HepG2 (cell line): Measurements from ENCODE around the gene HS2ST1. TPM values are rescaled to one million over a fixed set of nuclear protein-coding genes. Genes with fewer than 3 reads are reported as not detected.

Experiments
- ATAC-seq: fragments of 200-7000 bp; cut with Tn5 transposase; 3 replicates; pipeline ENCODE4 v1.9.1; 2020; ENCODE audit warnings: mild to moderate bottlenecking, moderate library complexity
- BruUV-seq: library from RNA; stranded (reverse); fragments of 400-500 nt; replicated peaks from 2 replicates; lab custom pipeline; 2021; lab: Mats Ljungman, UMichigan
- CTCF ChIA-PET: fragments of 300-600 bp; formaldehyde crosslinking; extraction: SDS; loops from one replicate; lab custom pipeline; 2021; ENCODE audit warnings: low total read pairs, inconsistent platforms, low intra/inter-chr PET ratio; lab: Yijun Ruan, JAX
- POLR2A ChIA-PET: fragments of 350-600 bp; sonication (Branson Sonifier 250); formaldehyde crosslinking; loops from one replicate; lab custom pipeline; 2020; ENCODE audit warnings: antibody characterized with exemption, inconsistent platforms; lab: Yijun Ruan, JAX
- DNase-seq: peaks from one replicate; pipeline ENCODE4 v3.0.0-alpha.2; 2015; ENCODE audit warnings: low spot score
- FAIRE-seq: peaks from 3 replicates; lab custom pipeline; 2011; peaks lifted over from hg19 to GRCh38; lab: Jason Lieb, UNC
- H2AFZ ChIP-seq: one replicate; pipeline ENCODE4 v1.6.1; 2011; ENCODE audit warnings: low read length, inconsistent platforms
- H3K27ac ChIP-seq: fragments of 300-600 bp; 3 replicates; pipeline ENCODE4 v1.8.0; 2011; ENCODE audit warnings: mixed run types, mild to moderate bottlenecking, mixed read lengths, low read length, inconsistent platforms; ENCODE audit not compliant: insufficient read depth; ENCODE audit errors: extremely low read length
- H3K27me3 ChIP-seq, 2 experiments: fragments of 200-600 bp in 1 of 2; 2 replicates in 1 of 2; 3 replicates in 1 of 2; pipeline versions ENCODE4 v1.6.0 to v1.8.0; 2011; ENCODE audit warnings: low read length in 2 of 2, mild to moderate bottlenecking in 2 of 2, moderate library complexity in 2 of 2, inconsistent platforms in 1 of 2; ENCODE audit not compliant: insufficient read depth in 2 of 2, control insufficient read depth in 1 of 2
- H3K36me3 ChIP-seq, 2 experiments: fragments of 200-600 bp in 1 of 2; replicated peaks in 1 of 2; 2 replicates in 1 of 2; 3 replicates in 1 of 2; pipeline versions ENCODE4 v1.5.1 to v1.8.0; 2011; ENCODE audit warnings: low read length in 2 of 2, inconsistent platforms in 1 of 2; ENCODE audit not compliant: insufficient read depth in 2 of 2, control insufficient read depth in 1 of 2
- H3K4me1 ChIP-seq: 2 replicates; pipeline ENCODE4 v1.5.1; 2012; ENCODE audit warnings: low read length, inconsistent platforms; ENCODE audit not compliant: insufficient read depth
- H3K4me2 ChIP-seq: 2 replicates; pipeline ENCODE4 v1.6.0; 2011; ENCODE audit warnings: low read depth, low read length, inconsistent platforms
- H3K4me3 ChIP-seq, 3 experiments: fragments of 200-600 bp in 1 of 3; sonication (generic), shearing (Covaris generic) in 1 of 3; replicated peaks in 1 of 3; 2 replicates each; pipeline ENCODE4 v1.5.1; 2011 to 2016; ENCODE audit warnings: low read length in 3 of 3, inconsistent platforms in 2 of 3, low read depth in 2 of 3, mild to moderate bottlenecking in 2 of 3, control low read depth in 1 of 3, mixed read lengths in 1 of 3; ENCODE audit not compliant: insufficient read depth in 1 of 3
- H3K79me2 ChIP-seq: one replicate; pipeline ENCODE4 v1.6.1; 2011; ENCODE audit warnings: low read length, inconsistent platforms; ENCODE audit not compliant: insufficient read depth
- H3K9ac ChIP-seq: 2 replicates; pipeline ENCODE4 v1.6.0; 2011; ENCODE audit warnings: mild to moderate bottlenecking, low read depth, low read length, inconsistent platforms; ENCODE audit not compliant: insufficient read depth
- H3K9me3 ChIP-seq: 2 replicates; pipeline ENCODE4 v1.5.1; 2012; ENCODE audit warnings: mild to moderate bottlenecking, low read length
- H4K20me1 ChIP-seq: 2 replicates; pipeline ENCODE4 v1.6.0; 2011; ENCODE audit warnings: inconsistent platforms, mild to moderate bottlenecking, low read length, moderate library complexity; ENCODE audit not compliant: insufficient read depth
- ATAD3A ChIP-seq: sonication (generic); formaldehyde crosslinking; IDR thresholded peaks from 2 replicates; pipeline ENCODE4 v1.4.0; 2020; ENCODE audit warnings: missing genetic modification reagents
- ESRRA ChIP-seq: sonication (generic); formaldehyde crosslinking; IDR thresholded peaks from 2 replicates; pipeline ENCODE4 v1.5.1; 2020; ENCODE audit warnings: mild to moderate bottlenecking, low read depth, missing genetic modification reagents
- HNRNPK ChIP-seq: fragments of 200-400 bp; formaldehyde crosslinking; IDR thresholded peaks from 2 replicates; pipeline ENCODE4 v1.6.1; 2018; ENCODE audit warnings: low read length, low read depth, moderate library complexity, mild to moderate bottlenecking; ENCODE audit not compliant: poor library complexity, severe bottlenecking
- HOXD1 ChIP-seq: sonication (generic); formaldehyde crosslinking; IDR thresholded peaks from 2 replicates; pipeline ENCODE4 v1.5.0; 2020; ENCODE audit warnings: missing genetic modification reagents
- RAD21 ChIP-seq: fragments of 450-650 bp; formaldehyde crosslinking; IDR thresholded peaks from 2 replicates; pipeline ENCODE4 v1.5.0; 2020; ENCODE audit warnings: mild to moderate bottlenecking
- ZFP1 ChIP-seq: IDR thresholded peaks from 2 replicates; pipeline ENCODE4 v1.6.1; 2016
- ZFY ChIP-seq: sonication (generic); formaldehyde crosslinking; IDR thresholded peaks from 2 replicates; pipeline ENCODE4 v1.4.0; 2020; ENCODE audit warnings: missing genetic modification reagents
- ZKSCAN5 ChIP-seq: sonication (generic); formaldehyde crosslinking; IDR thresholded peaks from 2 replicates; pipeline ENCODE4 v1.5.1; 2020; ENCODE audit warnings: mild to moderate bottlenecking, missing genetic modification reagents
- ZNF24 ChIP-seq: fragments of 450-650 bp; IDR thresholded peaks from 2 replicates; pipeline ENCODE4 v1.6.1; 2017; ENCODE audit warnings: antibody characterized with exemption, mild to moderate bottlenecking
- whole genome bisulfite sequencing: methylation state at CpG from one replicate; pipeline ENCODE4 v1.1.6; 2017; ENCODE audit warnings: low lambda C conversion rate; 5-methylcytosine and 5-hydroxymethylcytosine counted together
- in situ Hi-C: cut with HindIII; loops from 2 replicates; pipeline ENCODE4 v1.10.0; 2017; ENCODE audit warnings: low pct_unique_long_range_greater_than_20kb; ENCODE audit not compliant: extremely low pct_ligation_motif_present
- intact Hi-C: fragments of 100-400 bp; cut with micrococcal nuclease; formaldehyde crosslinking; loops from one replicate; pipeline ENCODE4 v1.10.0; 2022; ENCODE audit not compliant: unreplicated experiment
- polyA plus RNA-seq, 8 experiments: library from polyadenylated mRNA; depleted of rRNA in 3 of 8; stranded (reverse) in 7 of 8; unstranded in 1 of 8; fragments of >200 nt; fragmentation: Illumina TruSeq in 4 of 8; extraction: Trizol in 4 of 8; gene quantifications; 2 replicates each; pipeline versions ENCODE4 v1.2.1 to v1.2.3, GENCODE V29; 2011 to 2016; ENCODE audit warnings: low read depth in 4 of 8, missing spikeins in 1 of 8, mixed read lengths in 1 of 8; ENCODE audit not compliant: insufficient read depth in 1 of 8
- total RNA-seq, 5 experiments: library from RNA; depleted of rRNA; stranded (reverse); fragments of >200 nt; fragmentation: Illumina TruSeq; extraction: Trizol; gene quantifications; 2 replicates each; pipeline ENCODE4 v1.2.3, GENCODE V29; 2016; ENCODE audit warnings: low read depth in 1 of 5
- TF ChIP-seq, protein P1 (sequence below): sonication (generic); formaldehyde crosslinking; IDR thresholded peaks from 2 replicates; pipeline ENCODE4 v1.4.0; 2020; ENCODE audit warnings: mild to moderate bottlenecking, missing genetic modification reagents, borderline replicate concordance
- TF ChIP-seq, protein P2 (sequence below): sonication (generic); formaldehyde crosslinking; IDR thresholded peaks from 2 replicates; pipeline ENCODE4 v1.9.0; 2022; ENCODE audit warnings: missing genetic modification reagents, mild to moderate bottlenecking, borderline replicate concordance

HS2ST1 gene
- total and polyA plus RNA-seq, 2 of the 13 experiments (the other 11 are each of a cell fraction or from before 2014, with no cell fraction given): 22.1 to 58.7 TPM

DNA sequence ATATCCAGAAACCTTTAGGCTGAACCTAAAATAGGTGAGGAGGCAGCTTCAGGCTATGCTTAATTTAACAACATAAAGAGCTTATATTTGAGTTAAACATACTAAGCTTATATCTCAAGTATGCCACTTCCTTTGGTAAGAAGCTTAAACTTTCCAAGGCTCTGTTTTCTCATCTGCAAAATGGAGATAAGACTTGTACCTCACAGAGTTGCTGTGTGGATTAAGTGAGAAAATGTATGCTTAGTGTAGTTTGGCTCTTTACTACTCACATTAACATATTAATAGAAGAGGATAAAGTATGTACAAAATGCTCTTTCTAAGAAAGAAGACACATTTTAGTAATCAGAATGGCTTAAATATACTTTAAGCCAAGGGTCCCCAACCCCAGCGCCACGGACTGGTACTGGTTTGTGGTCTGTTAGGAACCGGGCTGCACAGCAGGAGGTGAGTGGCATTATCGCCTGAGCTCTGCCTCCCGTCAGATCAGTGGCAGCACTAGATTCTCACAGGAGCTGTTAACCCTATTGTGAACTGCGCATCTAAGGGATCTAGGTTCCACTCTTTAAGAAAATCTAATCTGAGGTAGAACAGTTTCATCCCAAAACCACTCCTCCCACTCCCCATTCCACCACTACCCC, 77.2 kb downstream of the HS2ST1 start:
- intact Hi-C loops: loop anchor here (5.0 kb wide), 1 partner anchor 36 kb away; no protein-coding TSS in a partner anchor
- TF ChIP-seq HNRNPK (peak; percentile 55), ZNF24 (no peak), ZKSCAN5 (CRISPR knock-in tag) (0 out of 2 replicates have a peak, but pooled peaks have one; percentile 68)
- BruUV-seq: no TSS peak
- CTCF ChIA-PET: no interaction called here
- Histone ChIP-seq H3K36me3 (no peaks in the 10 kb centered on the region; a peak in 1 of 5 replicates), H3K9ac (no peak overlapping the region), H3K27ac (no peak overlapping the region), H3K4me1 (peaks cover 51% of the 10 kb centered on the region), H3K27me3 (no peaks in the 10 kb centered on the region), H3K4me2 (no peak overlapping the region), H2AFZ (no peak overlapping the region), H3K4me3 (no peak overlapping the region), H4K20me1 (no peaks in the 10 kb centered on the region), H3K9me3 (no peaks in the 10 kb centered on the region), H3K79me2 (peaks cover 25% of the 10 kb centered on the region)
- ATAC-seq (no peak), DNase-seq (no peak), FAIRE-seq (no peak)
- POLR2A ChIA-PET: no interaction called here
- in situ Hi-C loops: no loop called here
- 91% methylated on average over 6 of the region's 6 CpGs for WGBS

DNA sequence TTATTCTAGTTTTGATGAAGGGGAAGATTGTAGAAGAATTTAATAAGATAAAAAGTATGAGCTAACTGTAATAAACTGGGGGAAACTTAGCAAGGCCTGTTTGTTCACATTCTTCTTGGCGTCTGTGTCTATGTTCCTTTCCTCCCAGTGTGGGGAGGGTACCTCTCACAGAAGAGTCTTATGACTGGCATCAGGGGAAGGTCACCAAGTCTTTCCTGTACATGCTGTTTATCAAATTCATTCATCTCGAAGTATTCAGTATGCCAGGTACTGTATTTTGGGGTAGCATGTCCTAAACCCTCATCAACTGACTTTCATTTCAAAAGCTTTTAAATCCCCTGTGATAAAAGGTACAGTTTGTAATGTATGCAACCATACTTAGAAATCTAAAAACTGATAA, 78.4 kb downstream of the HS2ST1 start:
- H4K20me1 ChIP-seq: no peaks in the 10 kb centered on the region
- intact Hi-C loops (loop anchor here (5.0 kb wide), 1 partner anchor 34 kb away; no protein-coding TSS in a partner anchor), in situ Hi-C loops (no loop called here)
- POLR2A ChIA-PET: interaction anchor here (1.6 kb wide), 1 partner anchor 288 kb away, joined by 3 read pairs; the partner anchor contains the start of gene SH3GLB1
- no peak for DNase-seq
- H3K79me2 ChIP-seq: peaks cover 23% of the 10 kb centered on the region
- no peak overlapping the region for H2AFZ ChIP-seq
- CTCF ChIA-PET: no interaction called here
- no peak overlapping the region for H3K9ac ChIP-seq
- peaks cover 62% of the 10 kb centered on the region for H3K4me1 ChIP-seq
- peak overlapping the region; percentile 19 for H3K27ac ChIP-seq
- ATAC-seq: peak; percentile 35; the same call in 2 of the 3 replicates
- no TSS peak for BruUV-seq
- no peak for FAIRE-seq
- H3K36me3 ChIP-seq: no peaks in the 10 kb centered on the region; a peak in 1 of 5 replicates
- H3K27me3 ChIP-seq: no peaks in the 10 kb centered on the region
- H3K9me3 ChIP-seq: no peaks in the 10 kb centered on the region
- peak overlapping the region; percentile 16; the same call in 1 of the 2 replicates for H3K4me2 ChIP-seq
- WGBS: 68% methylated on average over 2 of the region's 2 CpGs
- no peak overlapping the region for H3K4me3 ChIP-seq
- TF ChIP-seq ZFY (CRISPR knock-in tag): no peak
- TF ChIP-seq, protein P1, sequence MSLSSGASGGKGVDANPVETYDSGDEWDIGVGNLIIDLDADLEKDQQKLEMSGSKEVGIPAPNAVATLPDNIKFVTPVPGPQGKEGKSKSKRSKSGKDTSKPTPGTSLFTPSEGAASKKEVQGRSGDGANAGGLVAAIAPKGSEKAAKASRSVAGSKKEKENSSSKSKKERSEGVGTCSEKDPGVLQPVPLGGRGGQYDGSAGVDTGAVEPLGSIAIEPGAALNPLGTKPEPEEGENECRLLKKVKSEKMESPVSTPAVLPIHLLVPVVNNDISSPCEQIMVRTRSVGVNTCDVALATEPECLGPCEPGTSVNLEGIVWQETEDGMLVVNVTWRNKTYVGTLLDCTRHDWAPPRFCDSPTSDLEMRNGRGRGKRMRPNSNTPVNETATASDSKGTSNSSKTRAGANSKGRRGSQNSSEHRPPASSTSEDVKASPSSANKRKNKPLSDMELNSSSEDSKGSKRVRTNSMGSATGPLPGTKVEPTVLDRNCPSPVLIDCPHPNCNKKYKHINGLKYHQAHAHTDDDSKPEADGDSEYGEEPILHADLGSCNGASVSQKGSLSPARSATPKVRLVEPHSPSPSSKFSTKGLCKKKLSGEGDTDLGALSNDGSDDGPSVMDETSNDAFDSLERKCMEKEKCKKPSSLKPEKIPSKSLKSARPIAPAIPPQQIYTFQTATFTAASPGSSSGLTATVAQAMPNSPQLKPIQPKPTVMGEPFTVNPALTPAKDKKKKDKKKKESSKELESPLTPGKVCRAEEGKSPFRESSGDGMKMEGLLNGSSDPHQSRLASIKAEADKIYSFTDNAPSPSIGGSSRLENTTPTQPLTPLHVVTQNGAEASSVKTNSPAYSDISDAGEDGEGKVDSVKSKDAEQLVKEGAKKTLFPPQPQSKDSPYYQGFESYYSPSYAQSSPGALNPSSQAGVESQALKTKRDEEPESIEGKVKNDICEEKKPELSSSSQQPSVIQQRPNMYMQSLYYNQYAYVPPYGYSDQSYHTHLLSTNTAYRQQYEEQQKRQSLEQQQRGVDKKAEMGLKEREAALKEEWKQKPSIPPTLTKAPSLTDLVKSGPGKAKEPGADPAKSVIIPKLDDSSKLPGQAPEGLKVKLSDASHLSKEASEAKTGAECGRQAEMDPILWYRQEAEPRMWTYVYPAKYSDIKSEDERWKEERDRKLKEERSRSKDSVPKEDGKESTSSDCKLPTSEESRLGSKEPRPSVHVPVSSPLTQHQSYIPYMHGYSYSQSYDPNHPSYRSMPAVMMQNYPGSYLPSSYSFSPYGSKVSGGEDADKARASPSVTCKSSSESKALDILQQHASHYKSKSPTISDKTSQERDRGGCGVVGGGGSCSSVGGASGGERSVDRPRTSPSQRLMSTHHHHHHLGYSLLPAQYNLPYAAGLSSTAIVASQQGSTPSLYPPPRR: no peak
- TF ChIP-seq, protein P2, sequence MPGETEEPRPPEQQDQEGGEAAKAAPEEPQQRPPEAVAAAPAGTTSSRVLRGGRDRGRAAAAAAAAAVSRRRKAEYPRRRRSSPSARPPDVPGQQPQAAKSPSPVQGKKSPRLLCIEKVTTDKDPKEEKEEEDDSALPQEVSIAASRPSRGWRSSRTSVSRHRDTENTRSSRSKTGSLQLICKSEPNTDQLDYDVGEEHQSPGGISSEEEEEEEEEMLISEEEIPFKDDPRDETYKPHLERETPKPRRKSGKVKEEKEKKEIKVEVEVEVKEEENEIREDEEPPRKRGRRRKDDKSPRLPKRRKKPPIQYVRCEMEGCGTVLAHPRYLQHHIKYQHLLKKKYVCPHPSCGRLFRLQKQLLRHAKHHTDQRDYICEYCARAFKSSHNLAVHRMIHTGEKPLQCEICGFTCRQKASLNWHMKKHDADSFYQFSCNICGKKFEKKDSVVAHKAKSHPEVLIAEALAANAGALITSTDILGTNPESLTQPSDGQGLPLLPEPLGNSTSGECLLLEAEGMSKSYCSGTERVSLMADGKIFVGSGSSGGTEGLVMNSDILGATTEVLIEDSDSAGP (CRISPR knock-in tag): no peak
- no peak for TF ChIP-seq ZFP1 (CRISPR knock-in tag)
- TF ChIP-seq ESRRA (CRISPR knock-in tag): no peak
- TF ChIP-seq HOXD1: no peak
- no peak for TF ChIP-seq ATAD3A (CRISPR knock-in tag)
- TF ChIP-seq RAD21: no peak
